T follicular helper cell (primary cell): ENCODE data around the gene IFNLR1.

Experiments used
- DNase-seq: peaks from one replicate; pipeline ENCODE4 v3.0.0-alpha.2; 2020; ENCODE audit warnings: low read depth

The IFNLR1 gene

DNA sequence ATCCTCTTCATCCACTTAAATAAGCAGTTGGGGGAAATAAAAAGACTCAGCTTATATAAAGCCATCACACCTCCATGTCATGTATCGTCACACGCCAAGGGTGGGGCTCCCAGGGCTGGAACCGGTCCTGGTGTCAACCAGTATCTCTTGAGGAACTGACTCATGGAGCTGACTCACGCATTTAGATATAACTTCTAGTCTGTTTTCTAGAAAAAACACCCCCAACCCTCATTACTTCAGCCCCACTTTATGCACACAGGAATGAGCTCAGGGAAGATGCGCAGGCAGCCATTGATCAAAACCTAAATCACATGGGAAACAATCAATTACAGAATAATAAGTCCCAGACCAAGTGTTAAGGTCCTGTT lies 37.2 kb downstream of the IFNLR1 start:
- DNase-seq: no peak

DNA sequence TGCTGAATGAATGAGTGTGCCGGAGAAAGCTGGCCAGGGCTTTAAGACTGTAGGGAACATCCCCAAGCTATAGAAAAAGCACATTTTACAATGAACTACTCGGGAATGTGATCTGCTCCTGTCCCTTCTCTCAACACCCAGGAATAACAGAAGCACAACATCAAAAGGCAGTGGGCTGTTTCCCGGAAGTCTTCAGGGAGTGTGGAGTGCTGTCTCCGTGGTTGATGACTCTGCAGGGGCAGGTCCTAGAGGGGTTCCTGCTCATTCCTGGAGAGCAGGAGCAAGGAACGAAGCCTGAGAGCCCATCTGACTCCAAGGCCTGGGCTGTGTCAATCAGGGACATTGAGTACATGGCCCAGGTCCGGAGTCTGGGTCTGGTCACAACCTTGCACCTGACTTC lies 39.3 kb downstream of the IFNLR1 start:
- no peak for DNase-seq

DNA sequence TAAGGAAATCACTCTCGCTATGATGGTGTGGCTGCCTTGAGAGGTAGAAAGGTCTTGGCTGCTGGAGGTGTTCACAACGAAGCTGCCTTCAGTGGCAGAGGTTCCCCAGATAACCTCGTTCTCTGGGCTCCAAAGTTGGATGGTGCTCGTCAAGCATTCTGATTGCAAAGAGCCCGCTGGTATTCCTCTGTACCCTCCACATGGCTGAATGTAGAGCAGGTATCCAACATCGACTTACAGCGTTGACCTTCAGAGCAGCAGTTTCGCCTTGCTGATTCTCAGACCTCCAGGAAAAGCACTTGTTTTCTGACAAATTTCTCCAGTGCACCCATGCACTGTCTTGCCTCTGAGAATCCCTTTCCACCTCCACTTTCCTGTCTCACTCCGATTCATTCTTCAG lies 39.9 kb downstream of the IFNLR1 start:
- DNase-seq: no peak

DNA sequence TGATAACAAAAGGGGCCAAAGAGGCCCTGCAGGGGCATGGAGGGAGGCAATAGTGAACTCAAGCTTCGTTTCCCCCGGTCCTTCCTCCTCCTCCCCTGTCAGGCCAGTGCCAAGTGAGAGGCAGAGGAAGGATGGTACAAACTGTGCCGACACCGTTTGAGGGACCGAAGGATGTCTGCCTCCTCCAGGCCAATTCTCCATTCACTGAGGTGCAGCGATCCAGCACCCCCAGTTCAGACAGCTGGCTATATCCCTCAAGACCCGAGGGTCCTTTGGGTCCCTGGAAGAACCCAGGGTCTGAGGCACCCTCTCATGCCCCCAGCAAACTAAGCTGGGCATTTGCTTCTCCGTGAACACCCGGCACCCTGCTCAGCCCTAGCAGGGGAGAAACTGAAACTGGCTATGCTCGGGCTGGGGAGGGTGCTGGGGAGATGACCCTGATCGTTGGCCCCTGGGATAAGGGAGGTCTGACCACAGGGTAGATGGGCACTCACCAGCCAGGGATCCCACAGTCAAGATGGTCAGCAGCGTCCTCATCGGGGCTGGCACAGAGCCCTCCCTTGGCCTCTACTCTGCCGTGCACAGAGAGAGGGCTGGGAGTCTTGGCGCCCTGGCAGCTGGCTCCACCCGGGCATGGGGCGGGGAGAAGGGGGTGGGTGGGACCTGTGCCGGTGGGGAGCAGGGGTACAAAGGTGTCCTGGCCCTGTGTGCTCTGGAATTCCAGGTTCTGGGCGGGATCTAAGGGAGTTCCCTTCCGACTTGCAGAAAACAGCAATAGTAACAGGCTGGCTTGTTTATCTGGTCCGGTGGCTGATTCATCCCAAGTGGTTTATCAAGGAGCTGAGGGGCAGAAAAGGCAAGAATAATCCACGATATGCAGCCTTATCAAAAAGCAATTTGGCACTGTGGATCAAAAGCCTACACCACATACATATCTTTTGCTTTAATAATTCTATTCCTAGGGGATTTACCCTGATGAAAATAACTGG lies 44.2 kb downstream of the IFNLR1 start, which contains the start of gene IL22RA1:
TSS of gene IL22RA1 (minus strand) at position 595 of the 989 bp plus-strand sequence. CDS start at position 537, 58 bp downstream.
- no peak for DNase-seq

DNA sequence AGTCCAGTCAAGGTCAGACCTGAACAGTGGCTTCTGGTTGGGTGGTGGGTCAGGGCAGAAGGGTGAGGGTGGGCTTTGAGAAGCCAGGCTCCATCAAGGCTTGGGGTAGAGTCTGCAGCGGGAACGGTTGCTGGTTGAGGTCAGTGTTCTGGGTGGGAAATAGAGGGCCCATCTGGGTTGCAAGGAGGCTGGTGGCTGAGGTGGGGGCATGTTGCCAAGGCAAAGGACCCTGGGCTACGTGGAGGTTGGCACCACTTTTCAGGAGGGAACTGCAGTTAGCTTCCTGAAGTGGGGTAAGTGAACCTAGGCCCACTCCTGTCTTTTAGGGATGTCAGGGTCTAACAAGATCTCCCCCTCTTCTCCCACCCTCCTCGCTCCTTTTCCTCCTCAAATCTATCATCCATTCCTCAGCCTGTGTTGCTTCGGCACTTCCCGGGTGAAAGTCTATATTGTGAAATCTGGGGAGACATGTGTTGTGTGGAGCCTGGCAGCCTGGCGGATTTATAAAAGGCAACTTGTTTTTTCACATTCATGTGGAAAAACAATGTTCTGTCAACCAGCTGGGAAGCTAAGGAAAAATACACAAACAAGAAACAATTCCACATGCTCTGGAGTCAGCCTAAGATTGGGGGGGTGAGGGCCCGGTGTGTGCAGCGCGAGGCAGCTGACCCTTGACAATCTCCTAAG lies 45.6 kb downstream of the IFNLR1 start:
- DNase-seq: no peak

DNA sequence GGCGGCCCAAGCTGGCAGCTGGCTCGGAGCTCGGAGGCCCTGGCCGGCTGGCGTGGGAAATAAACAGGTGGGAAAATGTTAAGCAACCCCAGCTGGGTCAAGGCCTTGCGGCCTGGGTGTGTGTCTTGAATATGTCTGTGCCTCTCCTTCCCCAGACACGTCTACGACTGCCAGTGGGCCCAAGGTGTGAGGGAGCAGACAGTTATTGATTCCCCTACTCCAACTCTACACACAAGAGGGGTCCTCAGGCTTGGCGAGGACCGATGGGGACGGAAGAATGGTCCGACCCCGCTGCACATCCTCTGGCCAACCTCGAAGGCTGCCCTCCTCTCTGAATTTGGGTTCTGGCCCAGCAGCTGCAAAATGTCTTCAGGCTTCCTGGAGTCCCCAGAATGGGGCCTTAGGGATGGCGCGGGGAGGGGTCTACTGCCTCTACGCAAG lies 46.3 kb downstream of the IFNLR1 start:
- DNase-seq: no peak

DNA sequence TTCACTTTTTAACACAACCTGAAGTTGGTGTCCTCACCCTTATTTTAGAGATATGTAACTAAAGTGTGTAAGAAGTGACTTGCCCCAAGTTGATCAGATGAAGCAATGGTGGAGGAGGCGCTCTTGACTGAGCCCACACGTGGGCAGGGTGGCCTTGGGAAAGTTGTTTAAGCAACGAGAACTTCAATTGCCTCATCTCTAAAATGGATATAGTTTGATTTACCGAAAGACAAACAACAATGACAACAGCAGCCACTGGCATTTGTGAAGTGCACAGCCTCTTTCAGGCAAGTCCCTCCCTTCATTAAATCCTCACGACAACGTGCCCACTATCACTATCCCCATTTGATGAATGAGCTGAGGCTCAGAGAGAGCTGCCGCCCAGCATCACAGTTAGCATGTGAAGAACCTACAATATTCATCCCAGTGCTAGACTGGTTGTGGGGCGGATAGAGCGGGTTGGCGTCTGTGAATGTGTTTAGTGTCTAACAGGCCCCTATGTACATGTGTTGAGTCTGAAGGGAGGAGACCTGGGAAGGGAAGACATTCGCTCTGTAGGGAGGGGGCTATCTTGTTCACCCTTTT lies 47.2 kb downstream of the IFNLR1 start:
- DNase-seq: no peak

DNA sequence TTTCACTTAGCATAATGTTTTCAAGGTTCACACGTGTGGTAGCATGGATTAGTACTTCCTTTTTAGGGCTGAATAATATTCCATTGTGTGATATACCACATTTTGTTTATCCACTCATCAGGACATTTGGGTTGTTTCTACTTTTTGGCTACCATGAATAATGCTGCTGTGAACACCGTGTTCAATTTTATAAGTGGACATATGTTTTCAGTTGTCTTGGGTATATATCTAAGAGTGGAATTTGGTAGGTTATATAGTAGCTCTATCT lies 47.9 kb downstream of the IFNLR1 start:
- no peak for DNase-seq

DNA sequence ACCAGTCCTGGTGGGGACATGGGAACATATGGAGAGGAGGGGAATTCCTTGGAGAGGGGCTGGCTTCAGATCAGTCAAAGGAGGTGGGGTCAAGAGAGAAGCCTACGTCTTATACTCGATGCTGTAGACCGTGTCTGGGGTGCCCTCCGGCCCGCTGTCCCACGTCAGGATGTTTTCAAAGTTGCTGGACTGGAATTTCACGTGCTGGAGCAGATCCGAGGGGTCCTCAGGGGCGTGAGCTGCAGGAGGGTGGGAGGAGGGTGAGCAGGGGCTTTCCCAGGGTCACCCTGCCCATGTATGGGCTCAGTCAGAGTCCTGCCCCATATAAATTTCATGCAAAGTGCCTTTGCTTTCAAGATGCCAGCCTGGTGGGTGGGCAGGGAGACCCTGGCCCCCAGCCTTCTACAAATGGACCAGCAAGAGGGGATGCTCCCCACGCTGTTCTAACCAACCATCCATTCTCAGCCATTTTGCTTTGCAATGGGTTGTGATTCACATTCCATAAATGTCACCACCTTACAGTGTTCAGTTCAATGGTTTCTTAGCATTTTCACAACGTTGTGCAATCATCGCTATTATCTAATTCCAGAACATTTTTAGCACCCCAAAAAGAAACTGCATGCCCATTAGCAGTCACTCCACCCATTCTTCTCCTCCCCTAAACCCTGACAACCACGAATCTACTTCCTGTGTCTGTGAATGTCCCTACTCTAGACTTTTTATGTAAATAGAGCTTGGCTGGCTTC lies 48.4 kb downstream of the IFNLR1 start:
- no peak for DNase-seq

DNA sequence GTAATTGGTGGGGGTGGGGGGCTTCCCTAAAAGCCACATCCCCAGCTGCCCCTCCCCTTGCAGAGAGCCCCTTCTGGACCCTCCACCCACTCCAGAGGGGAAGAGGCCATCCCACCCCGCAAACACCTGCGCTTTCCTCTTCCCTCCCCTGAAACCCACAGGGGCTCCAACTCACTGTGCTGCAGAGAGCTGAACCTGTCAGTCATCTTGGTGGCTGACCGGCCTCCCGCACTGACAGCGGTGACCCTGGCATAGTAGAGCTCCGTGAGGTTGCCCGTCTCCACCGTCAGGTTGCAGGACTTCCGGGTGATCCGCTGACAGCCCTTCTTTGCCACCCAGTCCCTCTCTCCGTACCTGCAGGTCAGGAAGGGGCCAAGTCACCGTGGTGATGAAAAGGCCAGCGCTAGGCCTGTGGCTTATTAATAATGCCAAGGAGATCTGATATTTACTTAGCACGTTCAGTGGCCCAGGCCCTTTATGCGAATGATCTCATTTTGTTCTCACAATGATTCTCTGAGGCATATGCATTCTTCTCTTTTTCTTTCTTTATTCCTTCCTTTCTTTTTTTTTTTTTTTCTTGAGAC lies 50.0 kb downstream of the IFNLR1 start:
- no peak for DNase-seq

DNA sequence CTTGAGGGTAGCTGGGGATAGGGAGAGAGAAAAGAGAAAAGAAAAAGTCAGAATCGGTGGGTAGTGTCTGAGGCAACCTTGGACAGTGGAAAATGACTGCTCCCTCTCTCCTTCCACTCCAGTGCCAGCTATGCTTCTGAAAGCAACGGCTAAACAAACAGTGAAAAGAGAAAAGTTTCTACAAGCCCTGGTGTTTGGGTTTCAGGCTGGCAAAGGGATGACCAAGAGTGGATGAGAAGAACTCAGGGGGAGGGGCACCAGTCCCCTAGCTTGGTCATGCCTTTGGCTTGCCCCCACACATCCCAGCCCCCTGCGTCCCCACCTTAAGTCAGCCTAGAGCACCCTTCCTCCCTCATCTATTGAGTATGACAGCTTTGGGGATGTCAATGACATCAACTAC lies 52.7 kb downstream of the IFNLR1 start:
- DNase-seq: no peak

DNA sequence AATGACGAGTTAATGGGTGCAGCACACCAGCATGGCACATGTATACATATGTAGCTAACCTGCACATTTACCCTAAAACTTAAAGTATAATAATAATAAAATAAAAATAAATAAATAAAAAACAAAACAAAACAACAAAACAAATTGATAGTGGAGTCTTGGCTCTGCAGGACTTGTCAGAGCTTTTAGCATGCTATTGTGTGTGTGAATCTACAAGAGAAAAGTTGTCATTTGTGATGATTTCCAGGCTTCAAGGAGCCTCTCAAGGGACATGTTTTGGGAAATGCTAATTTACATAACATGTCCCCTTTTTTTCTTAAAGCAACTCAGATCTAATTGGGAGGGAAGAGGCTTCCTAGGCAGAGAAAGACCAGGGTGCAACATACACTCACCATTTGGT lies 53.3 kb downstream of the IFNLR1 start:
- no peak for DNase-seq

DNA sequence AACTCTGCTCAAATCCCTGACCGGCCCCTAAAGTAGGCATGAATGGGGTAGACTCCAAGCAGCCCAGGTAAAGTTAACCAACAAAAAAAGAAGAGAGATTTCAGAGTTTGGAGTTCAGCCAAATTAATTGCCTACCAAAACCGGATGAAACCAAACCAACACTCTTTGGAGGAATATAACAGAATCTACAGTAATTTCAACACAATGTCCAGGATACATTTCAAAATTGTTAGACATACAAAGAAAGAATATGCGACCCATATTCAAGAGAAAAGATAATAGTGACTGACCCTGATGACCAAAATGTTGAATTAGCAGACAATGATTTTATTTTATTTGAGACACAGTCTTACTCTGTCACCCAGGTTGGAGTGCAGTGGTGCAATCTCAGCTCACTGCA lies 56.7 kb downstream of the IFNLR1 start:
- no peak for DNase-seq

DNA sequence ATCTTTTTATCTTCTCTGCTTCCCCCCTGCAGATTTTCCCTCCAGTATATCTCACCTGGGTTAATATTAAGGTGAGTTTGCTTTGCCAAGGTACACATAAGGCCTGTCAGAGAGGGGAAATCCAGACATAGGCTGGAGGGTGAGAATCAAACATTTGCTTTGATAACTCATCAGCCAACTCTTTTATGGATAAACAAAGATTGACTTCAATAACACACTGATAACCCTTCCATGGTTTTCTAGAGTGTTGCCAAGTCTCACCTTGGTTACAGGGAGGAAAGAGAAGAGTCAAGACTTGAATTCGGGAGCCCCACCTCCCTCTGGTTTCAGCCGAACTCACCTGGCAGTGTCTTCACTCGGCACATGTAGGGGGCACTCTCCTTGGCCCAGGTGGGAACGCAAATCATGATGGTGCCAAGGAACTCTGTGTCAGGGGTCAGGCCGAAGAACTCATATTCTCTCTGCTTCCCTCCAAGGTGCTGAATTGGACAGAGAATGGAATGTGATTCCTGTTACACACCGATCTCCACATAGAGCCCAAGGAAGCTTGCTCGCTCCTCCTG lies 59.2 kb downstream of the IFNLR1 start:
- DNase-seq: no peak

DNA sequence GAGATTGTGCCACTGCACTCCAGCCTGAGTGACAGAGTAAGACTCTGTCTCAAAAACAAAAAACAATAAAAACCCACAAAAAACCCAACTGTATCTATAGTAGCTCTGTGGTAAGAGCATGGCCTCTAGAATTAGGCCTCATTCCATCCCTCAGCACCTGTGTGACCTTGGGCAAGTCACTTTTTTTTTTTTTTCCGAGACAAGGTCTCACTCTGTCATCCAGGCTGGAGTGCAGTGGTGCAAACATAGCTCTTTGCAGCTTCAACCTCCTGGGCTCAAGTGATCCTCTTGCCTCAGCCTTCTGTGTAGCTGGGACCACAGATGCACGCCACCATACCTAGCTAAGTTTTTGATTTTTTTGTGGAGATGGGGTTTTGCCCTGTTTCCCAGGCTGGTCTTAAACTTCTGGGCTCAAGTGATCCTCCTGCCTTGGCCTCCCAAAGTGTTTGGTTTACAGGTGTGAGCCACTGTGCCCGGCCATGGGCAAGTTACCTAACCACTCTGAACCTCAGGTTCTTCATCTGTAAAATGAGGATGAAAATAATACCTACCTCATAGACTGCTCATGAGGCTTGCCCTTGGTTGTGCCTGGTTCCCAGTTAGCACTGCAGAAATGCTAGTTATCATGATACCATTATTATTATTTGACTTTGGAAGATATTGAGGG lies 59.8 kb downstream of the IFNLR1 start:
- DNase-seq: no peak

DNA sequence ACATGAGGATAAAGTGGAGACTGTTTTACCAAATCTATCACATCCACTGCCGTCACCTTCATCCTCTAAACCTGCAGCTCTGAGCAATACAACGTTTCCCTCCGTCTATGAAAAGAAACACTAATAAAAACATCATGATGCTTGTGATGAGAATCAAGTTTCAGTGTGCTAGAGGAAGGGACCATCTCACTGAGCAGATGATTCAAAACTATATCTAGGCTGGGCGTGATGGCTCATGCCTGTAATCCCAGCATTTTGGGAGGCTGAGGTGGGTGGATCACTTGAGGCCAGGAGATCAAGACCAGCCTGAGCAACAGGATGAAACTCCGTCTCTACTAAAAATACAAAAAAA lies 60.4 kb downstream of the IFNLR1 start:
- no peak for DNase-seq

DNA sequence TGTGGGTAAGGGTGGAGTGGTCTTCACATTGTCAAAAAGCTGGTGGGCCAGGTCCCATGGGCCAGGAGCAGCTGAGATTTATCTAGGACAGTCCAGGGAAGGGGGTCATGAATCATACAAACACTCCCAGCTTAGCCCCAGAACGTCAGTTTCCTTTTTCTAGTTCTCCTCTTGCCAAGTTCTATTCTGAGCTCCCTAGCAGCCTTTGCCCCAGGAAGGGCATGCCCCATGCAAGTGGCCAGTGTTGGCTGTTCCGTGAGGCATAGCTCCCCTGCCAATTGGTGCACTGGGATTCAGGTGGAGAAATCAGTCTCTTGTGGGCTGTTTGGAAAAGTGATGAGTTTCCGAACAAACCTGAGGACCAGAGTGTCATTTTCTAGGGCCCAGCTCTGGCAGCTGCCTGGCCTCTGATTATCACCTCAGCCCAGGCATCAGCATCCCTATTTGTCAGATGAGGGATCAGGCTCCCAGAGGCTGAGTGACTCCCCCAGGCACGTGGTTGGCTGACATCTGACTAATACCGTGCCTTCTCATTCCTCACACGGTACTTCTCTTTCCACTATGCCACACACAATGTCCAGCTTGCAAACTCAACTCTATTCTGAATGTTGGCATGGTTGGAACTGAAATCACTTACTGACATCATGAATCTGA lies 60.9 kb downstream of the IFNLR1 start:
- DNase-seq: no peak

DNA sequence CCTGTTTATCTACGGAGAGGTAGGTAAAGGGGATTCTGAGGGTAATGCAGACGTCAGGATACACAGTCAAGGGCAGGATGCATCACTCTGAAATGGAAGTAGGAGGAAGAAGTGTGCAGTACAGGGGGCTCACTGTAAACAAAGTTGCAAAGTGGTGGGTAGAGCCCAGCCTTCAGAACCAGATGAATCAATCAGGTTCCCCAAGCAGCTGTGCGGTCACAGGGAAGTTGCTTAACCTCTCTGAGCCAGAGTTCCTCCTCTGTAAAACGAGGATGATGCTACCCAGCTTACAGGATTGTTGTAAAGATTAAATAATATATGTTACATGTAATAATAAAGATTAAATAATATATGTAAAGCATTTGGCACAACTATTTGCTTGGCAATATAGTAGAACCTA lies 61.6 kb downstream of the IFNLR1 start:
- no peak for DNase-seq

DNA sequence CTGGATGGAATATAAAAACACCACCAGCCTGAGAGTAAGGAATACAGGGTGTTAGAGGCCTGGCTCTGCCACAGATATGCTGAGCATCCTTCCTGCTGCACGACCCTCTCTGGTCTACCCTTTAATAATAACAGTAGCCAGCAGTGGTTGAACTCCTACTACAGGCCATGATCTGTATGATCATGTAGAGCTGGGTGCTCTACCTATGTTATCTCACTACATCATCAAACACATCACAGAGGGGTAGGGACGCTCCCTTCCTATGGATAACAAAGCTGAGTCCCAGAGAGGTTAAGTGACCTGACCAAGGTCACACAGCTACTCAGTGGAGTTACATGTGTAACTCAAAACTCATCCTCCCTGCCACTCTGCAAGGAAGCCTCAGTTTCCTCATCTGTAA lies 62.1 kb downstream of the IFNLR1 start:
- DNase-seq: no peak

DNA sequence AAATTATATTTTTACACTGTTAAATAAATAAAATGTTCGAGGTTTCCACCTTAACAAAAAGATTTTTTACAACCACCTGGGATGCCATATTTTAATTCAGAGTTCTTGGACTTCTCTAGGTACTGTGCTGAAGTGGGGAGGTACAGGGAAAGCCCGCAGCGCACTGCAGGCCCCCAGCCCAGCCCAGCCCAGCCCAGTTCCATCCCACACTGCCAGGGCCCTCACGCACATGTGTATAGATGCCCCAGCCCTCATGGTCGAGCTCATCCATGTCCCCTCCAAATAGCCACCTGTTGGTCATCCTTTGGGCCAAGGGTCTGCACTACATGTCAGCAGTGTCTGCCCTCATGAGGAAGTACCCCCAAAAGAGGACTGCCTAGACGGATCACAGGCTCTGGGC lies 63.5 kb downstream of the IFNLR1 start:
- no peak for DNase-seq

DNA sequence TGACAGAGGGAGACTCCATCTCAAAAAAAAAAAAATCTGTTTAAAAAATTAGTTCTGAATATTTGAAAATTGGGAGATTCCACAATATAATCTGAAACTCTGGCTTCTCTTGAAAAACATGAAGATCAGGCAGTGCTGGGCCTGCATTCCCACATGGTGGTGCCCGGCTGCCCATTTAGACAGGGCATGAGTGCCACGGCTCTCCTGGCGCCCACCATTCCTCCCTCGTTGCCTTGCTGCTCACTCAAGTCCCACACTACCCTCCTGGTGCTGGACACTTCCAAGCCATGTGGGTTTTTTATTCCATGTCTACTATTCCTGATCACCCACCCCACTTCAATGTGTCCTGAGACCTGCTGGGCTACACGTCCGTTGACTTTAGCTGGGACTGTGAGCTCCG lies 64.3 kb downstream of the IFNLR1 start:
- DNase-seq: no peak
